ENCODE data around the gene HNF1A.
A peak's percentile ranks its signal among the peaks of the same experiment; 100 is the strongest.
"Not testable (repeated sequence)": the region's sequence is repeated elsewhere in the genome, so short reads cannot be mapped to it uniquely, and the experiment has no call there.

HNF1A gene

GRCh38 chr12:121038861-121039668 lies 60.7 kb downstream of the HNF1A start, which contains the start of gene OASL:
Gene OASL (minus strand): TSS chr12:121039246. CDS start chr12:121038971, 275 bp downstream.
- peak within 1 kb of the TSS; percentile 4 for H3K4me3 ChIP-seq (ENCODE audit: low read depth, low read length)
- TF ChIP-seq CTCF (IDR thresholded peaks at IDR 0.05; ENCODE audit: low read depth, low read length, missing control alignments), result no peak
- in situ Hi-C loops (cut with HindIII; ENCODE audit: low sequenced_read_pairs), result no loop called here
- DNase-seq (ENCODE audit: low read depth), result no peak

- DNase-seq (ENCODE audit: low read depth), result no peak
- no peak for TF ChIP-seq CTCF (IDR thresholded peaks at IDR 0.05; ENCODE audit: low read depth, low read length, missing control alignments)
- H3K4me3 ChIP-seq (ENCODE audit: low read depth, low read length), result no peak overlapping the region
- in situ Hi-C loops (cut with HindIII; ENCODE audit: low sequenced_read_pairs), result no loop called here
These were observed 64.7 kb downstream of the HNF1A start for GRCh38 chr12:121043067-121043466.

GRCh38 chr12:121047400-121047799 lies 69.1 kb downstream of the HNF1A start:
- H3K4me3 ChIP-seq (ENCODE audit: low read depth, low read length); DNase-seq (ENCODE audit: low read depth); in situ Hi-C loops (cut with HindIII; ENCODE audit: low sequenced_read_pairs): not testable (repeated sequence)

- no peak overlapping the region for H3K4me3 ChIP-seq (ENCODE audit: low read depth, low read length)
- in situ Hi-C loops (cut with HindIII; ENCODE audit: low sequenced_read_pairs), result no loop called here
- no peak for DNase-seq (ENCODE audit: low read depth)
- TF ChIP-seq CTCF (IDR thresholded peaks at IDR 0.05; ENCODE audit: low read depth, low read length, missing control alignments), result no peak
These were observed 70.1 kb downstream of the HNF1A start for GRCh38 chr12:121048442-121048841.

- no peak overlapping the region for H3K4me3 ChIP-seq (ENCODE audit: low read depth, low read length)
- in situ Hi-C loops (cut with HindIII; ENCODE audit: low sequenced_read_pairs), result no loop called here
- no peak for TF ChIP-seq CTCF (IDR thresholded peaks at IDR 0.05; ENCODE audit: low read depth, low read length, missing control alignments)
- no peak for DNase-seq (ENCODE audit: low read depth)
These were observed 72.4 kb downstream of the HNF1A start for GRCh38 chr12:121050725-121051124.

Data from astrocyte of the cerebellum (primary cell).